ENCODE measurements around the gene BZW2.

BZW2 gene

DNA sequence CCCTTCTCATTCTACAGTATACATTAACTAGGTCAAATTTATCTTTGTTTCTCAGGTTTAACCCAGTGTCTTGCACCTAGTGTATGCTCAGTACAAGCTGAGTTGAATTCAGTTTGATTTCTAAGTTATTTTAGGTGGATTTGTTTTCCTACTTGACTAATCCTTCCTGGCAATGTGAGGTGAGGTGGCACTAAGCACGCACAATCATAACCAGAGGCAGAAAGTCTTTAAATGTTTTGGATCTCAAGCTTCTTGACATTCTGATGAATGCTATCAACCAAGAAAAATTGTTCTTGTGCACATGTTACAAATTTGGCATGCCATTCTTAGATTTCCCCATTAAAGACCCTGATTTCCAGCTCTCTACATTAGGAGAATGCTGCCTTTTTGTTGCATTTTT, 3.2 kb downstream of the BZW2 start:
- no peaks in the 10 kb centered on the region for H3K9me3 ChIP-seq (ENCODE audit: control insufficient read depth, low read length)
- no peak overlapping the region for H2BK5ac ChIP-seq (ENCODE audit: low read depth, low read length, poor library complexity, severe bottlenecking)
- no peak overlapping the region for H3K4me3 ChIP-seq (ENCODE audit: insufficient read depth in 1 of 2, low read depth in 1 of 2, low read length in 2 of 2)
- no peak for DNase-seq
- H2BK15ac ChIP-seq (ENCODE audit: low read depth, poor library complexity, severe bottlenecking), result no peak overlapping the region
- no peak overlapping the region for H3K27ac ChIP-seq (ENCODE audit: low read length, poor library complexity, severe bottlenecking)
- H3K9ac ChIP-seq (ENCODE audit: low read length), result no peak overlapping the region
- H2BK120ac ChIP-seq (ENCODE audit: low read depth, low read length), result no peak overlapping the region
- no peak overlapping the region for H3K4ac ChIP-seq (ENCODE audit: low read depth in 1 of 2, low read length in 2 of 2)
- no peak overlapping the region for H4K91ac ChIP-seq (ENCODE audit: low read length)
- no peak overlapping the region for H3K4me2 ChIP-seq (ENCODE audit: low read length, poor library complexity, severe bottlenecking)
- H3K27me3 ChIP-seq (ENCODE audit: control insufficient read depth in 1 of 2, insufficient read depth in 1 of 2, low read length in 2 of 2), result no peaks in the 10 kb centered on the region
- no peak overlapping the region for H3K23ac ChIP-seq (ENCODE audit: low read length in 2 of 2)
- peaks cover 11% of the 10 kb centered on the region for H3K79me1 ChIP-seq (replicated peaks; ENCODE audit: low read length, poor library complexity, severe bottlenecking)
- H4K8ac ChIP-seq (ENCODE audit: low read length), result no peak overlapping the region
- H3K36me3 ChIP-seq (ENCODE audit: control insufficient read depth in 1 of 2, insufficient read depth in 2 of 2, low read depth in 1 of 2, low read length in 2 of 2), result no peaks in the 10 kb centered on the region
- no peak overlapping the region for H3K18ac ChIP-seq (ENCODE audit: low read depth in 1 of 2, low read length in 2 of 2)
- WGBS, result 88% methylated on average over 1 of the region's 1 CpG
- no peak overlapping the region for H2AK5ac ChIP-seq (ENCODE audit: low read length, severe bottlenecking)
- H3K4me1 ChIP-seq (ENCODE audit: control insufficient read depth, insufficient read depth, low read depth, low read length), result no peaks in the 10 kb centered on the region
- no peak overlapping the region for H3K14ac ChIP-seq (ENCODE audit: low read length in 2 of 2)
- no peak overlapping the region for H2BK12ac ChIP-seq (ENCODE audit: low read length in 2 of 2)
- no peak overlapping the region for H2AFZ ChIP-seq (ENCODE audit: low read depth, low read length)

DNA sequence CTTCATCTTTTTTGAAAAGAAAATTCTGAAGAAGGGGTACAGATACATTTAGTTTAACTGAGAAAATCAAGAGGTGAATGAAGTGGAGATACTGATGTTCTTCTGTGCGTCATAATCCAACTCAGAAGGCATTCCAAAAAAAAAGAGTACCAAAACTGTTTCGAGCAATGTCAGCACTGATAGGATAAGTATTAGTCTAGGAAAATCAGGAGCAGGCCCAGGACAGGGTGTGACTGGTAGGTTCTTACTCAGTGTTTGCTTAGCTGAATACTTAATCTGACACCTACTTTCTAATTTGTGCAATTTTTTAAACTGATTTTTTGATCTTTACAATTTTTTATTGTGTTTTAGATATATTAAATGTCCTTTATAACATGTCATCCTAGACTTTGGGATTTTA, 4.3 kb downstream of the BZW2 start:
- no peaks in the 10 kb centered on the region for H3K9me3 ChIP-seq (ENCODE audit: control insufficient read depth, low read length)
- no peak for DNase-seq
- no peak overlapping the region for H3K4me3 ChIP-seq (ENCODE audit: insufficient read depth in 1 of 2, low read depth in 1 of 2, low read length in 2 of 2)
- no peak overlapping the region for H3K18ac ChIP-seq (ENCODE audit: low read depth in 1 of 2, low read length in 2 of 2)
- no peaks in the 10 kb centered on the region for H3K4me1 ChIP-seq (ENCODE audit: control insufficient read depth, insufficient read depth, low read depth, low read length)
- H2AFZ ChIP-seq (ENCODE audit: low read depth, low read length), result no peak overlapping the region
- no peak overlapping the region for H2BK5ac ChIP-seq (ENCODE audit: low read depth, low read length, poor library complexity, severe bottlenecking)
- 100% methylated on average over 2 of the region's 2 CpGs for WGBS
- H3K27ac ChIP-seq (ENCODE audit: low read length, poor library complexity, severe bottlenecking), result no peak overlapping the region
- H4K8ac ChIP-seq (ENCODE audit: low read length), result no peak overlapping the region
- H2BK120ac ChIP-seq (ENCODE audit: low read depth, low read length), result no peak overlapping the region
- no peaks in the 10 kb centered on the region for H3K27me3 ChIP-seq (ENCODE audit: control insufficient read depth in 1 of 2, insufficient read depth in 1 of 2, low read length in 2 of 2)
- H3K14ac ChIP-seq (ENCODE audit: low read length in 2 of 2), result no peak overlapping the region
- H2AK5ac ChIP-seq (ENCODE audit: low read length, severe bottlenecking), result no peak overlapping the region
- H3K9ac ChIP-seq (ENCODE audit: low read length), result no peak overlapping the region
- no peak overlapping the region for H2BK12ac ChIP-seq (ENCODE audit: low read length in 2 of 2)
- no peak overlapping the region for H3K4ac ChIP-seq (ENCODE audit: low read depth in 1 of 2, low read length in 2 of 2)
- H3K79me1 ChIP-seq (replicated peaks; ENCODE audit: low read length, poor library complexity, severe bottlenecking), result peaks cover 11% of the 10 kb centered on the region
- H3K23ac ChIP-seq (ENCODE audit: low read length in 2 of 2), result no peak overlapping the region
- no peaks in the 10 kb centered on the region for H3K36me3 ChIP-seq (ENCODE audit: control insufficient read depth in 1 of 2, insufficient read depth in 2 of 2, low read depth in 1 of 2, low read length in 2 of 2)
- no peak overlapping the region for H3K4me2 ChIP-seq (ENCODE audit: low read length, poor library complexity, severe bottlenecking)
- H2BK15ac ChIP-seq (ENCODE audit: low read depth, poor library complexity, severe bottlenecking), result no peak overlapping the region
- H4K91ac ChIP-seq (ENCODE audit: low read length), result no peak overlapping the region

DNA sequence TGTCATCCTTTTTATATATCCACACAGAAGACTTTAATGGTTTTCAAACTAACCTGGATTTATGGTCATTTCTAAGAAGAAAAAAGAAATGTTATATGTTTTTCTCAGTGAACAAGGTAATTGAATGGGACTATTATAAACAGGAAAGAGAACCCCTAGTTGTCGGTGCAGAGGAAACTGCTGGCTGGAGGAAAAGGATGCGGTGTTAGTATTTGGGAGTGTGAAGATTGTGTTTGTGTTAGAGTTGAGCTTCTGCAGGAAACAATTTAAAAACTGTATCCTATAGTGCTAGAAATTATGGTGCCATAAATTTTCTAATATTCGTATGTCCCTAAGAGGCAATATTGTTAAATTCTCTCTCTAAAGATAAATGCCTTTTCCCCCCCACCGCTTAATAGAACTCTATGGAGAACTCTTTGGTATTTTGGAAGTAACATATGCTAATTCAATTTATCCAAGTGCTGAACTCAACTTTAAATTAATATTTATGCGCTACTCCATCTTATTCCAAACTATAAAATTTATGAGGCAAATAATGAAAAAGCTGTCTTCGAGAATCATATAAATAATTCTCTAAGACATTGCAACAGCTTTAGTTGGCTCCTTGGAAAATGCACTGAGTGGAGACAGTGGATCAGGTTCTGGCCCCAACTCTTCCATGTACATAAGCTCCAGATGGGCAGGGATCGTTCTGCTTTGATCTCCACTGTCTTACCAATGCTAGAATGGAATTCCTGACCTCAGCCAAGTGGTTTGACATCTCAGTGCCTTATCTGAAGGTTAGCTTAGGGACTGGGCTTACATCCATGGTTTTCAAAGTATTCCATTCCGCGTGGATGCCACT, 5.6 kb downstream of the BZW2 start:
- Histone ChIP-seq H3K14ac (ENCODE audit: low read length in 2 of 2) (no peak overlapping the region), H2AFZ (ENCODE audit: low read depth, low read length) (no peak overlapping the region), H4K91ac (ENCODE audit: low read length) (no peak overlapping the region), H3K4me2 (ENCODE audit: low read length, poor library complexity, severe bottlenecking) (no peak overlapping the region), H3K36me3 (ENCODE audit: control insufficient read depth in 1 of 2, insufficient read depth in 2 of 2, low read depth in 1 of 2, low read length in 2 of 2) (no peaks in the 10 kb centered on the region), H3K79me1 (replicated peaks; ENCODE audit: low read length, poor library complexity, severe bottlenecking) (peaks cover 9% of the 10 kb centered on the region), H3K18ac (ENCODE audit: low read depth in 1 of 2, low read length in 2 of 2) (no peak overlapping the region), H2BK15ac (ENCODE audit: low read depth, poor library complexity, severe bottlenecking) (no peak overlapping the region), H2BK120ac (ENCODE audit: low read depth, low read length) (no peak overlapping the region), H4K8ac (ENCODE audit: low read length) (no peak overlapping the region), H2BK12ac (ENCODE audit: low read length in 2 of 2) (no peak overlapping the region), H3K4me1 (ENCODE audit: control insufficient read depth, insufficient read depth, low read depth, low read length) (no peaks in the 10 kb centered on the region), H3K9ac (ENCODE audit: low read length) (no peak overlapping the region), H2BK5ac (ENCODE audit: low read depth, low read length, poor library complexity, severe bottlenecking) (no peak overlapping the region), H3K27me3 (ENCODE audit: control insufficient read depth in 1 of 2, insufficient read depth in 1 of 2, low read length in 2 of 2) (no peaks in the 10 kb centered on the region), H2AK5ac (ENCODE audit: low read length, severe bottlenecking) (no peak overlapping the region), H3K27ac (ENCODE audit: low read length, poor library complexity, severe bottlenecking) (no peak overlapping the region), H3K9me3 (ENCODE audit: control insufficient read depth, low read length) (no peaks in the 10 kb centered on the region), H3K23ac (ENCODE audit: low read length in 2 of 2) (no peak overlapping the region), H3K4me3 (ENCODE audit: insufficient read depth in 1 of 2, low read depth in 1 of 2, low read length in 2 of 2) (no peak overlapping the region), H3K4ac (ENCODE audit: low read depth in 1 of 2, low read length in 2 of 2) (no peak overlapping the region)
- no peak for DNase-seq
- 80% methylated on average over 5 of the region's 9 CpGs for WGBS

DNA sequence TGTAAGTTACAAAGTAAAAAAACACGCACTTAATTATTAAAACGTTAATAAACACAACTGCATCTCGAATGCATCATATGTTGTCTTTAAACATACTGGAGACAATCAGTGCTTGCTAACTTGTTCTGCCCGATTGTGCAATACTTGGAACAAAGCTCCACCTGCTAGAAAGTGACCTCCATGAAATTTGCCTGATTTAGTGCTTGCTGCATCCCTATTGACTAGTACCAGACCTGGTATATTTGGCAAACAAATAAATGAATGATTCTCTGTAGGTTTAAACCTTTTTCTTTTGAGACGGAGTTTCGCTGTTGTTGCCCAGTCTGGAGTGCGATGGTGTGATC, 6.2 kb downstream of the BZW2 start:
- DNase-seq, result no peak
- Histone ChIP-seq H3K4me2 (ENCODE audit: low read length, poor library complexity, severe bottlenecking) (no peak overlapping the region), H2AFZ (ENCODE audit: low read depth, low read length) (no peak overlapping the region), H2BK5ac (ENCODE audit: low read depth, low read length, poor library complexity, severe bottlenecking) (no peak overlapping the region), H2BK120ac (ENCODE audit: low read depth, low read length) (no peak overlapping the region), H3K23ac (ENCODE audit: low read length in 2 of 2) (no peak overlapping the region), H3K79me1 (replicated peaks; ENCODE audit: low read length, poor library complexity, severe bottlenecking) (peaks cover 9% of the 10 kb centered on the region), H2BK12ac (ENCODE audit: low read length in 2 of 2) (no peak overlapping the region), H3K36me3 (ENCODE audit: control insufficient read depth in 1 of 2, insufficient read depth in 2 of 2, low read depth in 1 of 2, low read length in 2 of 2) (no peaks in the 10 kb centered on the region), H3K4ac (ENCODE audit: low read depth in 1 of 2, low read length in 2 of 2) (no peak overlapping the region), H2AK5ac (ENCODE audit: low read length, severe bottlenecking) (no peak overlapping the region), H3K4me3 (ENCODE audit: insufficient read depth in 1 of 2, low read depth in 1 of 2, low read length in 2 of 2) (no peak overlapping the region), H3K18ac (ENCODE audit: low read depth in 1 of 2, low read length in 2 of 2) (no peak overlapping the region), H3K9ac (ENCODE audit: low read length) (no peak overlapping the region), H3K27ac (ENCODE audit: low read length, poor library complexity, severe bottlenecking) (no peak overlapping the region), H3K27me3 (ENCODE audit: control insufficient read depth in 1 of 2, insufficient read depth in 1 of 2, low read length in 2 of 2) (no peaks in the 10 kb centered on the region), H4K8ac (ENCODE audit: low read length) (no peak overlapping the region), H3K14ac (ENCODE audit: low read length in 2 of 2) (no peak overlapping the region), H2BK15ac (ENCODE audit: low read depth, poor library complexity, severe bottlenecking) (no peak overlapping the region), H3K4me1 (ENCODE audit: control insufficient read depth, insufficient read depth, low read depth, low read length) (no peaks in the 10 kb centered on the region), H4K91ac (ENCODE audit: low read length) (no peak overlapping the region), H3K9me3 (ENCODE audit: control insufficient read depth, low read length) (no peaks in the 10 kb centered on the region)
- WGBS, result 95% methylated on average over 7 of the region's 7 CpGs

All from mesenchymal stem cell (in vitro differentiated cells and primary cell).